DND-41 (cell line): ENCODE measurements around the gene MLYCD.

Source experiments
- CTCF ChIP-seq: IDR thresholded peaks from 2 replicates; pipeline ENCODE4 v1.5.1; 2012; ENCODE audit warnings: borderline replicate concordance, low read length, moderate library complexity, mild to moderate bottlenecking; ENCODE audit not compliant: poor library complexity, severe bottlenecking; ENCODE audit errors: extremely low read depth
- EZH2 ChIP-seq: IDR thresholded peaks from 3 replicates; pipeline ENCODE4 v1.6.1; 2012; ENCODE audit warnings: borderline replicate concordance, low read depth, mild to moderate bottlenecking, moderate library complexity, low read length, inconsistent platforms; ENCODE audit not compliant: severe bottlenecking

GRCh38 chr16:83971165-83972130, 72.5 kb downstream of the MLYCD start:
- TF ChIP-seq EZH2: no peak
- TF ChIP-seq CTCF: no peak
